GM21447 (cell line): ENCODE measurements around the gene PKN3.
"Not testable (repeated sequence)": the region's sequence is repeated elsewhere in the genome, so short reads cannot be mapped to it uniquely, and the experiment has no call there.

Source experiments
- ATAC-seq: cut with Tn5 transposase; IDR thresholded peaks from one replicate; pipeline ENCODE4 v1.9.1; 2021; ENCODE audit not compliant: unreplicated experiment

PKN3 gene

DNA sequence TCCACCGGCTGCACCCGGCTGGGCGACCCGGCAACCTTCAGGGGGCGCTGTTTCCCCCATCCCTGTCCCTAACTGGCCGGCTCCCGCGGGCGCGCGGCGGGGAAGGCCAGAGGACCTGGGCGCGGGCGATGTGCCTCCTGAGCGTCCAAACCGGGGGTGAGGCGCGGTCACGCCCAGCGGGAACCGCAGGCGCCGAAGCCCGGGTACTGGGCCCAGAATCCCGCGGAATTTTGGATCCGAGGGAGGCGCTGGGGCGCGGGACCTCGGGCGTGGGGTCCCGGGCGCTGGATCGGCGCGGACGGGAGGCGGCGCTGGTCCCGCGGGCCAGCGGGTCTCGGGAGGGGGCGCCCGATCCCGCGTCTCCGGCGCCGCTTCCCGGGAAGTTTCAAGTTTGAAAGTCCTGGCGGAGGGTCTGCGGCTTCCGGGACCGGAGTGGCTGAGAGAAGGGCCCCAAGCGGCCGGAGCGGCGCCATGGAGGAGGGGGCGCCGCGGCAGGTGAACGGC lies at the start of gene PKN3:
TSS of gene PKN3 (plus strand) at position 59 of the 504 bp plus-strand sequence. CDS start at position 472, 413 bp downstream.
- ATAC-seq: peak; percentile 72

DNA sequence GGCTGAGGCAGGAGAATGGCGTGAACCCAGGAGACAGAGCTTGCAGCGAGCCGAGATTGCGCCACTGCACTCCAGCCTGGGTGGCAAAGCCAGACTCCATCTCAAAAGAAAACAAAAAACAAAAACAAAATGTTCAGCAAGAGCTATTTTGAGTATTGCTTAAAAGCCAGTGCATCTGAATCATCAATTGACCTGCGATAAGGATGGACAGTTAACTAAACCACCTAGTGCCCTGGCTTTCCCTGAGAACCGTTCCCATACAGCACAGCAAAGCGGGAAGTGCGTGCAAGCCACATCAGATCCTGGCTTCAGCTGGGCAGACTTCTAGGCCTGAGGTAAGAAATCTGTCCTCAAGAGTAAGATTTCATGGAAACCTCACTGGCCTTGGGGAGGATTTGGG lies 48.4 kb upstream of the PKN3 start:
- ATAC-seq: no peak

DNA sequence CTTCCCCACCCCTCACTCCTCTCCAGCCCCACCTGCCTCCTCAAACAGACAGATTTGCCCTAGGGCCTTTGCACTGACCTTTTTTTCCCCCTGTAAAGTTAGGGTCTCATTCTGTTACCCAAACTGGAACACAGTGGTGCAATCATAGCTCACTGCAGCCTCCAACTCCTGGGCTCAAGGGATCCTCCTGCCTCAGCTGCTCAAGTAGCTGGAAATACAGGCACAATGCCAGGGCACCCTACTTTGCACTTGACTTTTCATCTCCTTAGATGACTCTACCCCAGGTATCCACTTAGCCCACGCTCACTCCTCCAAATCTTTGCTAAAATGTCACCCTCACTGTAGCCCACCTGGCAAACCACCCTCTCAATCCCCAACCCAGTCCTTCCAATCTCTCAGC lies 47.8 kb upstream of the PKN3 start:
- ATAC-seq: no peak

DNA sequence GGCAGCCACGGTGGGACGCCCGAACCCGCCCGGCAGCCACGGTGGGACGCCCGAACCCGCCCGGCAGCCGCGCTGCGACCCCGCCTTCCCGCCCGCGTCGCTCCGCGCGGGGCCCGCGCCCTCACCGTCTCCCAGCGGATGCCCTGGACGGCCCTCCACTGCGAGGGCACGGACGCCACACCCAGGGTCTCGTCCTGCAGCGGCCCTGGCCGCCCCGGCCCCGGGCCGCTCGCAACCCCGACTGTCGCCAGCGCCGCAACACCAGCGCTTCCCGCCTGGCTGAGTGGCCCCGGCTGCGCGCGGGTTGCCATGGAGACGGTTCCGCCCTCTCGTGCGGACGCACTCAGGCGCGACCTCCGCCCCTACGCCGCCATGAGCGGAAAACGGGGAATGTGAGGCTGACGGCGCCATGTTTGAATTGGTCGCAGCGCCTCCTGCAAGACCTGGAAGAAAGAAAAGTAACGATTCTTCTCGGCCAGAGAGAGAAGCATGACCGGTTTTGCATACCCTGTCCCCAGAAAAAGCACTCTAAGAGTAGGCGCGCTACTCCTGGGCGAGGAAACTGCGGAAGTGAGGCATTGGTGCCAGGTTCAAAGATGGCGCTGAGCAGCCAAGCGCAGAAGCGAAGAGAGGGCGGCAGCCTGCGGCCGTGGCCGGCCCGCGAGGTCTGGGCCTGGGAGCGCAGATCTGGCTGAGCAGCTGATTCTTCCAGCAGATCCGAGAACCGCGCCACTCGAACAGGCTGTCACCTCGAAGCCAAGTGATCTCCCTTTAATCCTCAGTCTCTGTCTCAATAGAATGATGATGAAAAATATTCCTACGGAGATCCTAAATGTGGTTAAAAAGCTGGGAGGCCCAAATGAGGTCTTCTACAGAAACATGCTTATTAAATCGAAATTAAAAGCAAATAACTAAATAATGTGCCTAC lies 45.6 kb upstream of the PKN3 start, which contains the start of gene DYNC2I2:
TSS of gene DYNC2I2 (minus strand) at position 432 of the 928 bp plus-strand sequence. CDS start at position 311, 121 bp downstream.
- ATAC-seq: peak; percentile 66

DNA sequence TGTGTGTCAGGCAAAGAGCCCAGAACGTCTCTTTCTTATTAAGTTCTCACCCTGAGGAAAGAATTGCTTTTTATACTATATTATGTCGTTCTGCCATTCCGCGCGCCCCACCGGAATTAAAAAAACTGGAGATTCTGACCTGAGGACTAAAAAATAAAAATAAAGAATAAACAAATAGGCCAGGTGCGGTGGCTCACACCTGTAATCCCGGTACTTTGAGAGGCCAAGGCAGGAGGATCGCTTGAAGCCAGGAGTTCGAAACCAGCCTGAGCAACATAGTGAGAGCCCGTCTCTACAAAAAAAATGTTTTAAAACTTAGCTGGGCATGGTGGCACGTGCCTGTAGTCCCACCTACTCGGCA lies 45.0 kb upstream of the PKN3 start:
- no peak for ATAC-seq

DNA sequence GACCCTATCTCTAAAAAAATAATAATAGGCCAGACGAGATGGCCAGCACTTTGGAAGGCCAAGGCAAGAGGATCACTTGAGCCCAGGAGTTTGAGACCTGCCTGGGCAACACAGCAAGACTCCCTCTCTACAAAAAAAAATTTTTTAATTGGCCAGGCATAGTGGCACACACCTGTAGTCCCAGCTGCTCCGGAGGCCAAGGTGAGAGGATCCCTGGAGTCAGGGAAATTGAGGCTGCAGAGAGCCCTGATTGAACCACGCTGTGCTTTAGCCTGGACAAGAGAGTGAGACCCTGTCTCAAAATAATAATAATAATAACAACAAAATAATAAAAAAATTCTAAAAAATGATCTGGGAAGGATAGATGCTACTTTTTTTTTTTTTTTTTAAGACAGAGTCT lies 44.5 kb upstream of the PKN3 start:
- ATAC-seq: no peak

DNA sequence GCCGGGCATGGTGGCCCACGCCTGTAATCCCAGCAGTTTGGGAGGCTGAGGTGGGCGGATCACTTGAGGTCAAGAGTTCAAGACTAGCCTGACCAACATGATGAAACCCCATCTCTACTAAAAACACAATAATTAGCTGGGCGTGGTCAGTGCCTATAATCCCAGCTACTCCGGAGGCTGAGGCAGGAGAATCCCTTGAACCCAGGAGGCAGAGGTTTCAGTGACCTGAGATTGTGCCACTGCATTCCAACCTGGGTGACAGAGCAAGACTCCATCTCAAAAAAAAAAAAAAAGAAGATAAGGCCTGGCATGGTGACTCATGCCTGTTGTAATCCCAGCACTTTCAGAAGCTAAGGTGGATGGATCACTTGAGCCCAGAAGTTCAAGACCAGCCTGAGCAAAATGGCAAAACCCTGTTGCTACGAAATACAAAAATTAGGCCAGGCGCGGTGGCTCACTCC lies 35.8 kb upstream of the PKN3 start:
- ATAC-seq: not testable (repeated sequence)

DNA sequence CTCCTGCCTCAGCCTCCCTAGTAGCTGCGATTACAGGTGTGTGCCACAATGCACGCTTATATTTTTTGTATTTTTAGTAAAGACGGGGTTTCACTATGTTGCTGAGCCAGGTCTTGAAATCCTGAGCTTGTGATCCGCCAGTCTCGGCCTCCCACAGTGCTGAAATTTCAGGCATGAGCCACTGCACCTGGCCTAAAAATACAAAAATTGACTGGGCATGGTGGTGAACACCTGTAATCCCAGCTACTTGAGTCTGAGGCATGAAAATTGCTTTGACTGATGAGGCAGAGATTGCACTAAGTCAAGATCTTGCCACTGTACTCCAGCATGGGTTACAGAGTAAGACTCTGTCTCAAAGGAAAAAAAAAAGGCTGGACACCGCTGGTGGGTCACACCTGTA lies 32.5 kb upstream of the PKN3 start:
- no peak for ATAC-seq

DNA sequence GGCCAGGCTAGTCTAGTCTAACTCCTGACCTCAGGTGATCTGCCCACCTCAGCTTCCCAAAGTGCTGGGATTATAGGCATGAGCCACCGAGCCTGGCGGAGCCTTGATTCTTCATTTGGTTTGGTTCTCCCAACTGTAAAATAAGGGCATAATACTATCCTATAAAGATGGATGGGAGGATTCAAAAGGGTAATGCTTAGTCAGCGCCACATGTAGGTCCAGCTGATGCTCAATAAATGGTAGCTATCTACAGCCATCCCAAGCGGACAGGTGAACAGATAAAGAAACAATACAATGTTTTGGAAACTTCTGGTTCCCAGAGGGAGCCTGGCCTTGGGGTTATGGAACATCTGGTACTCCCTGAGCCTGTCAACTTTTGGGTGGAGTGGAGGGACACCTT lies 26.9 kb upstream of the PKN3 start:
- no peak for ATAC-seq

DNA sequence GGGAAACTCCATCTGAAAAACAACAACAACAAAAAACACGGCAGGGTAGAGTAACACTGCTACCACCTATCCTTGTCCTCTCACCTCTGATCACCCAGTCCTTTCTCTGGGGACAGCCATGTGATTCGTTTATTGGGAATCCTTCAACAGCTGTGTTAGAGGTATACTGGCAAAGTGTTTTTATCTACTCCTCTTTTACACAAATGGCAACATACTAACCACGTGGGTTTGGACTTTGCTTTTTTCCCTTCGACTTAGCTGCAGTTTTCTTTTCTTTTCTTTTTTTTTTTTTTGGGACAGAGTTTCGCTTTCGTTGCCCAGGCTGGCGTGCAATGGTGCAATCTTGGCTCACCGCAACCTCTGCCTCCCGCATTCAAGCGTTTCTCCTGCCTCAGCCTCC lies 24.5 kb upstream of the PKN3 start:
- no peak for ATAC-seq

DNA sequence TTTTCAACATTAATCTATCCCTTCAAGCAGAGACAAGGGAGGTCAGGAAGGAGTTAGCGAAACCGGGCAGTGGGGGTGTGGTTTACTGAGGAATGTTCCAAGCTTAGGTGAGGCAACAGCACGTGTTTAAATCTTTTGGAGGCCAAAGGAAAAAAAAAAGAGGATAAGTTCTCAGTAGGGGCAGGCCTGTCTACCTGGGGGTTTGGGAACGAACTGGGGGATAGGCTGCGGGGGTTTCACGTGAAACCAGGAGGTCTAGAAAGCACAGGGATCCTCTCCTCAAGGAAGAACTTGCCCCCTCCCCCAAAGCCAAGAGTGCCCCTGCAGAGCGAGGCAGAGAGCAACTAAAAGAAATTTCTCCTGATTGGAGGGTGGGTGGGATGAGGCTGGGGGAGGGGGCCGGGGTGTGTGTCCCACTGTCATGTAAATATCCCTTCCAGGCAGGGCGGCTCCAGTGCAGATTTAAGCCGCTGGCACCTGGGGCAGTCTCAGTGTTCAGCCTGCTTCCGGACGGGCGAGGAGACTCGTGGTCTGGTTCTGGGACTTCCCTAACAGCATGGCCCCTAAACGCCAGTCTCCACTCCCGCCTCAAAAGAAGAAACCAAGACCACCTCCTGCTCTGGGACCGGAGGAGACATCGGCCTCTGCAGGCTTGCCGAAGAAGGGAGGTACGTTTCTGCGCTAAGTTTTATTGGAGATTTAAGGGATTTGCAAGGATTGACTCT lies 18.8 kb upstream of the PKN3 start:
- no peak for ATAC-seq

DNA sequence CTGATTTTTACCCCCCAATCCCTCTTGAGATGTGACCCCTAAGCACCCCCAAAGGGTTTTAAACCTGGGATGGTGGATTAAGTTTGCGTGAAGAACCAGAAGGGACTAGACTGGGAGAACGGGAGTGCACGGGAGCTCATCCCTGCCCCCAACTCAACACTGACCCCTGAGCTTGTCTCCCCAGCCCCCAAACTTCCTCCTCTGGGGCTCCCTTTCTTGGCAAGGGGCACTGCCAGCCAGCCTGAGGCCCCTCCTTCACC lies 18.3 kb upstream of the PKN3 start:
- ATAC-seq: peak; percentile 0

DNA sequence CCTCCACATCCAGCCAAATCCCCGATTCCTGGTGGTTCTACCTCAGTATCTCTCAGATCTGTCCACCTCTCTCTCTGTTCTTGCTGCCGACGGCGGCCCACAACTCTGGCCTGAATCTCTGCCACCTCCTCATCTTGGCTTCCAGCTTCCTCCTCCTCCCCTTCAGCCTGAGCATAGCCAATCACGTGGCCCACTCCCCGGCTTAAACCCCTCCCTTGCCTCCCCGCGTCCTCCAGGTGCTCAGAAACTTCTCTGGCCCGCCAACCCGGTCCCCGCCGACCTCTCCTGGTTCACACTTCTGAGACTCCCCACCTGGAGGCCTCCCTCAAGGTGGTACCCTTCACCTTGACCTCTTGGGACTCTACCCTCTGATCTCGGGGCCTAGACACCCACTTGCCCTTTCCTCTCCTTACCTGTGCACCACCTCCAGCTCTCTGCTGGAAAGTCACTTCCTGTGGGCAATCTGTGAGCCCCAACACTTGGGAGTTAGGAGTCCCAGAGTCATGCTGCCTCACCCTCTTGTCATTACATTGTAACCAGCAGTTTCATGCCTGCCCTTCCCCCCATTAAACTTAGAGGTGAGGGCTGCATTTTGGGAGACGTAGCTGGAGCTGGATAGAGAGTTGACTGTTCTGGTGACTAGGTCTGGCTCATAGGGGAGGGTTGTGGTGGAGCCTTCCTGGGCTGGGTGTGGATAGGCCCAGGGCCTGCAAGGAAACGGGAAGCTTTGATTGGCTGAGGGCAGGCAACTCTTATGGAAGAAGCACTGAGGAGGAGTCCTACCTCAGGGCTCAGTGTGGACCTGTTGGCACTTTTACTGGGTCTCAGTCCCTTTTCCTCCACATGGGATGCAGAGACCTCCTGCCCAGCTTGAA lies 17.7 kb upstream of the PKN3 start:
- peak; percentile 40 for ATAC-seq

DNA sequence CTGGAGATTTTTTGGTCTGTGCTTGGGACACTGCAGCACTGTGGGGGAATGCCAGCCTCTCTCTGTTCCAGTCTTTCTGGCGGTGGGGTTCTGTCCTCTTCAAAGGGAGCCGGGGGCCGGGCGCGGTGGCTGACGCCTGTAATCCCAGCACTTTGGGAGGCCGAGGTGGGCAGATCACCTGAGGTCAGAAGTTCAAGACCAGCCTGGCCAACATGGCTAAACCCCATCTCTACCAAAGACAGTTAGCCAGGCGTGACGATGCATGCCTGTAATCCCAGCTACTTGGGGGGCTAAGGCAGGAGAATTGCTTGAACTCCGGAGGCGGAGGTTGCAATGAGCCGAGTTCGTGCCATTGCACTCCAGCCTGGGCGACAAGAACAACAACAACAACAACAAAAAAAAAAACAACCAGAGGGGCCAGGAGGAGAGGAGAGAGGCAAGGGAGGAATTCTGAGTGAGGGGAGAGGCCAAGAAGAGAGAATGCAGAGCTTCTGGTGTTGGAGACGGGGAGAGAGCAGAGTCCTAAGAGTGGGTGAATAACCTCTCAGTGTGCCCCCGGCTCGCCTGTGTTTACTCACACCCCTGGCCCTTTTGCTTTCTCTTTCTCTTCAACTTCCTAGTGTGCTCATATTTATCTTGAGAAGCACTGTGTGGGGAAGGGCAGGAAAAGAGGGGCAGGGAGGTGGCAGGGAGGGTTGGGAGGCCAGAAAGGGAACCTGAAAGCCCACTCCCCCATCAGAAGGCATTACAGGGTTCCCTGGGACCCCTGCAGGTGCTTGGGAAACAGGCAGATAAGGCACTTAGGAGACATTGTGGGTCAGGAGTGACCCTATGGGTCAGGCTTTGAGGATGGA lies 16.4 kb upstream of the PKN3 start:
- ATAC-seq: no peak

DNA sequence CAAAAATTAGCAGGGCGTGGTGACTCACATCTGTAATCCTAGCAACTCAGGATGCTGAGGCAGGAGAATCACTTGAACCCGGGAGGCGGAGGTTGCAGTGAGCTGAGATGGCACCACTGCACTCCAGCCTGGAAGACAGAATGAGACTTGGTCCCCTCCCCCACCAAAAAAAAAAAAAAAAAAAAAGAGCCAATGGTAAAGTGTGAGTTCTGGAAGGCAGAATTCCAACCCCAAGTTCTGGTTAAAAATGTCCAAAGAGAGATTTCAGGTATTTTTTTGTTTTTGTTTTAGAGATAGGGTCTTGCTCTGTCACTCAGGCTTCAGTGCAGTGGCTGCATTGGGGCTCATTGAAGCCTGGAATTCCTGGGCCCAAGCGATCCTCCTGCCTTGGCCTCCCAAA lies 14.8 kb upstream of the PKN3 start:
- ATAC-seq: no peak

DNA sequence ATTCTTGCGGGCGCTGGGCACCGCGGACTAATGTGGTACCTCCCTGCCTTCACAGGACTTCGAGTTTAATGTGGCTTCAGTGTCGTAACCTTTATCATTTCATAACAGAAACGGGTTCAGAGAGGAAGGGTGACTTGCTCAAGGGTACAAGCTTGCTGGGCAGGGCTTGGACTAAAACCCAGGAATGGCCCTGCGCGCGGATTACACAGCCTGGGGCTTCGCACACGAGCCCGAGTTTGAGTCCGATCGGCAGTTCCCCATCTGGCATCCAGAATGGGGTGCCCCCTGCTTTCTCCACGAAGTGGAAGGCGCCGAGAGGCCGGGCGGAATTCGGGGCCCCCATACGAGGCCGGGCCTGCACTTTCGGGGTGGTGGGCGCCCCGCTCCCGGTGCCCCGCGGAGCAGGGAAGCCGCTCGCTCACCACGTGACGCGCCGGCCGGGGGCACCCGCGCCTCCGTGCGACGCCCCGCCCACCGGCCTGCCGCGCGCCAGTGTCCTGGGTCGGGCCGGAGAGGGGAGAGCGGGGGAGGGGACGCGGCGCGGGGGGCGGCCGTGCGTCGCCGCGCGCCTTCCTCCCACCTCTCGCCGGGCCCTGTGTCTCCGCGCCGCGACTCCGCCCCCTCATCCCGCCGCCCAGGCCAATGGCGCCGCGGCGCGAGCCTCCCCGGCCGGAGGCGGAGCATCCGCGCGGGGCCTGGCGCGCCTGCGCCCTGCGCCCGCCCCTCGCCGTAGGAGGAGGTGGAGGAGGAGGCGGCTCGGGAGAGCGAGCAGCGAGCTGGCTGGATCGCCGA lies 13.6 kb upstream of the PKN3 start, which contains the start of gene SET:
TSS of gene SET (plus strand) at position 722 of the 792 bp plus-strand sequence. CDS start 361 bp downstream, outside the sequence.
- peak; percentile 53 for ATAC-seq

DNA sequence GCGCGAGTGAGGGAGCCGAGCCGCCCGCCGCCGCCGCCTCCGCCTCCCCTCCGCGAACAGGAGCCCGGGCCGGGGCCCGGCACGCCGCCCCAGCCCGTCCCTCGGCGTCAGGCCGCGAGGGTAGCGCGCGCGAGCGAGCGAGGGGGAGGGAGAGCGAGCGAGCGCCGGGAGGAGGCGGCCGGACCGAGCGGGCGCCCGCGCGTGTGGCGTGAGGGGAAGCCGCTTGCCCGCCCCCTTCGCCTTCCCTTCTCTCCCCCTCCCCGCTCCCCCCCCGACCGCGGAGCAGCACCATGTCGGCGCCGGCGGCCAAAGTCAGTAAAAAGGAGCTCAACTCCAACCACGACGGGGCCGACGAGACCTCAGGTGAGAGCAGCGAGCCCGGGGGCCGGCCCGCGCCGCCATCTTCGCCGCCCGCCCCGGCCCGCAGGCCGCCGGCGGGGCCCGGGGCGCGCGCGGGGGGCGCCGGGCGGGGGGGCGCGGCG lies 13.0 kb upstream of the PKN3 start:
- ATAC-seq: no peak

DNA sequence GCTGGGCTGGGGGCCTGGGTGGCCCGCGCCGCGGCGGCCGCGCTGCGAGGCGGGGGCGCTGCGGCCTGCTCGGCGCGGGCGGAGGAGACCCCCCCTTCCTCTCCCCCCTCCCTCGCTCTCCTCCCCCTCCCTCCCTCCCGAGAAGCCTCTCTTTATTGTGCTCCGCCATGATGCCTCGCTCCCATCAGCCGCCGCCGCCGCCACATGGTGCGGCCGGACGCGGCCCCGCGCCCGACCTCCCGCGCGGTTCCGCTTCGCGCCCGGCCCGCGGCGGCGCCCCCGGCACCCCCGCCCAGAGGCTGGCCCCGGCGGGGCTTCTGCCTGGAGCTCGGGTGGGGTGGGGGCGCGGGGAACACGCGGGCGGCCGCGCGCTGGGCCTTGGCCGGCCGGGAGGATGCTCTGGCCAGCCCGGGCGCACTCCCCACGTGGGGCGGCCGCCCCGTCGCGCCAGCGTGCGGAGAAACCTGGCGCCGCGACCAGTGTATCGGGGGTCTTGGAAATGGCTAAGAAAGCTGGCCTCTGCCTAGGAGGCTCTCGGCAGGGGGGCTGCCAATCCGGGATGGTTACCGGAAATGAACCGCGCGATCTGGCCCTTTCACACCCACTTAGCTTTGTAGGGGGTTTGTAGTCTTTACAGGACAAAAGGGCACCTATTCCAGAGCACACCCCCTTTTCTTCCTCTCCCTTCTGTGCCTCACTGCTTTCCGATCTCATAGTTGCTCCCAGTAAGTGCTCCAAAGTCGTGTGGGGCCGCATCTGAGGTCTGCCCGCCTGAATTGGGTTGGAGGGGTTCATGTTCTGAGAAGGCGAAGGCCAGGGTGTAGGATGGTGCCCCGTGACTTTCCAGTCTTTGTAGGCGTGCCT lies 12.3 kb upstream of the PKN3 start:
- no peak for ATAC-seq
